Hematopoietic multipotent progenitor cell (in vitro differentiated cells): Measurements from ENCODE around the gene SPACA9. TPM values are rescaled to one million over a fixed set of nuclear protein-coding genes. Genes with fewer than 3 reads are reported as not detected.

Source experiments
- DNase-seq, 3 donors: peaks; one replicate each; pipeline ENCODE4 v3.0.0-alpha.2; 2011 to 2015; ENCODE audit warnings: low read depth in 2 of 3, low spot score in 2 of 3
- total RNA-seq: library from RNA; depleted of rRNA; stranded (reverse); fragments of >200 nt; gene quantifications from one replicate; pipeline ENCODE4 v1.2.3, GENCODE V29; 2012

The SPACA9 gene
- total RNA-seq: 10.0 TPM

- peak in 1 of 3 donors; percentile 19 for DNase-seq
Observed at GRCh38 chr9:132878695-132879456, at the start of gene SPACA9. Gene SPACA9 (plus strand): TSS chr9:132878898. CDS start chr9:132883948, 5,050 bp downstream.

GRCh38 chr9:132832171-132832881 lies 46.4 kb upstream of the SPACA9 start:
- DNase-seq: no peak

GRCh38 chr9:132833550-132834121 lies 45.1 kb upstream of the SPACA9 start:
- no peak for DNase-seq

GRCh38 chr9:132834343-132834742 lies 44.4 kb upstream of the SPACA9 start:
- no peak for DNase-seq

- no peak for DNase-seq
Observed at GRCh38 chr9:132837501-132838286, 41.0 kb upstream of the SPACA9 start.

GRCh38 chr9:132838291-132838690 lies 40.4 kb upstream of the SPACA9 start:
- DNase-seq: no peak

- no peak for DNase-seq
Observed at GRCh38 chr9:132840980-132841379, 37.7 kb upstream of the SPACA9 start.

GRCh38 chr9:132842124-132843044 lies 36.3 kb upstream of the SPACA9 start:
- no peak for DNase-seq

- DNase-seq: no peak
Observed at GRCh38 chr9:132846109-132846917, 32.4 kb upstream of the SPACA9 start.

- no peak for DNase-seq
Observed at GRCh38 chr9:132846918-132847515, 31.7 kb upstream of the SPACA9 start.

- no peak for DNase-seq
Observed at GRCh38 chr9:132849185-132849706, 29.5 kb upstream of the SPACA9 start.

GRCh38 chr9:132853482-132853881 lies 25.2 kb upstream of the SPACA9 start:
- DNase-seq: no peak

- DNase-seq: no peak
Observed at GRCh38 chr9:132854832-132855231, 23.9 kb upstream of the SPACA9 start.

GRCh38 chr9:132855904-132856303 lies 22.8 kb upstream of the SPACA9 start:
- DNase-seq: no peak

- DNase-seq: no peak
Observed at GRCh38 chr9:132857031-132857430, 21.7 kb upstream of the SPACA9 start.

GRCh38 chr9:132857616-132858342 lies 20.9 kb upstream of the SPACA9 start:
- DNase-seq: peak in 1 of 3 donors; percentile 5

- no peak for DNase-seq
Observed at GRCh38 chr9:132858751-132859150, 19.9 kb upstream of the SPACA9 start.

- DNase-seq: no peak
Observed at GRCh38 chr9:132861666-132862065, 17.0 kb upstream of the SPACA9 start.
